T47D (cell line): ENCODE measurements around the gene CELSR1.
"Not testable (repeated sequence)": the region's sequence is repeated elsewhere in the genome, so short reads cannot be mapped to it uniquely, and the experiment has no call there.

Experiments used
- DNase-seq, 2 experiments: peaks; one replicate each; pipeline versions ENCODE4 v3.0.0 to v3.0.0-alpha.2; 2011 to 2012; ENCODE audit warnings: low read depth in 1 of 2, low spot score in 1 of 2
- JUND ChIP-seq: IDR thresholded peaks from 2 replicates; pipeline ENCODE4 v1.6.1; 2012; ENCODE audit warnings: low read depth
- in situ Hi-C: cut with HindIII; loops from 2 replicates; pipeline ENCODE4 v1.10.0; 2016; ENCODE audit warnings: low sequenced_read_pairs, low pct_unique_long_range_greater_than_20kb

CELSR1 gene

DNA sequence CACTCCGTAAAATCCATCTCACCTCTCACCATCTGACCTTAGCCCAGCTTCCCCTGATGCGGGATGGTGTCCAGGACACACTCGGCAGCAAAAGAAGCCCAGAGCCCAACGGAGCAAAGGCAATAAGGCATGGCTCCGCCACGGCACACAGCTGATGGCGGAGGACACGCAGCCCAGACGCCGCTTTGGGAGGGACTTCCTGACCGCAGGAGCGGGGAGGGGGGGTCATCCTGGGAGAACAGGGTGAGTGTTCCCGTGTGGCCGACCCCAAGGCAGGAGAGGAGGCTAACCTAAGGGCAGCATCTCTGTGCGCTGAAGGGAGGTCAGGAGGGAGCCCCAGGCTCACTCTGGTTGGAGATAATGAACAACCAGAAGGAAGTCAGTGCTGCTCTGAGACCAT, 130.6 kb downstream of the CELSR1 start:
- TF ChIP-seq JUND, result no peak
- DNase-seq, result no peak
- in situ Hi-C loops, result no loop called here

DNA sequence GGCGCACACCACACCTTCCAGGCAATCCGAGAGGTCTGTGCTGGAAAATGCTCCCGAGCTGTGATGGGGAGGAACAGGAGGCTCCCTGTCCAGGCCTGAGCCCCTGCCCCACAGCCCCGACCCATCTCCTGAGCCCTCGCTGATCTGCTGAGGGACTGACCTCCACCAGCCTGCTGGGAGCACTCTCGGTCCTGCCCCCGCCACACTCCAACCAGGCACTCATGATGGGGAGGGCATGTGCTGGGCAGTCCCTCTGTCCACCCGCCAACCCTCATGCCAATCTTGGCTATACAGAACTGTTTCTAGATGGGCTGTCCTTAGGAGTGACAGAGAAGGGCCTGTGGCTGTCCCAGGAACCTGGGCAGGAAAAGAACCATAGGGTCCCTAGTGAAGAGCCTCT, 131.1 kb downstream of the CELSR1 start:
- in situ Hi-C loops, result no loop called here
- no peak for DNase-seq
- TF ChIP-seq JUND, result no peak

DNA sequence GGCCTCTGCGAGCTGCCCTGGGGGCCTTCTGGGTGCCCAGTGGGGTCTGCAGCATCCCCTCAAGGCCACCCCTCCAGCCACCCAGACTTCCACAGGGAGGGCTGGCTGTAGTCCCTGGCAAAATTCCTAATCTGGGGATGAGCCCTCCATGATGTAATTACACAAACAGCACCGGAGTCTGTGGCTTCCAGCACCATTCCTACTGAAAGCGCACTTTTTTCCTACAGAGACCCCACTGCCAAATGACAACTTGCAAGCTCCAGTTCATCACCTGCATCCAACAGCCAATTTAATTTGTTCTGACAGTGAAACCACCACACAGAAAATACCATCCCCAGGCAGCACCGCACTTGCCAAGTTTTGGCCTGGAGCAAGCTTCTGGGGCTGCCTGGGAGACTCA, 131.5 kb downstream of the CELSR1 start:
- in situ Hi-C loops, result no loop called here
- no peak for DNase-seq

DNA sequence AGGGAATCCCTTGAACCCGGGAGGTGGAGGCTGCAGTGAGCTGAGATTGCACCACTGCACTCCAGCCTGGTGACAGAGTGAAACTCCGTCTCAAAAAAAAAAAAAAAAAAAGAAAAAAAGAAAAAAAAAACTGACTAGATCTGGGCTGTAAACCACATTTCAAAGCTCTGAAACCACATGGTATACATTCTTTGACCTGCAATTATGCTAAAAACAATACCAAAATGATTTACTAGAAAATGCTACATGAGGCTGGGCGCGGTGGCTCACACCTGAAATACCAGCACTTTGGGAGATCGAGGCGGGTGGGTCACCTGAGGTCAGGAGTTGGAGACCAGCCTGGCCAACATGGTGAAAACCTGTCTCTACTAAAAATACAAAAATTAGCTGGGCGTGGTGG, 133.5 kb downstream of the CELSR1 start:
- DNase-seq, in situ Hi-C loops: not testable (repeated sequence)

More for the DNA sequence above, 131.5 kb downstream of the CELSR1 start:
- TF ChIP-seq JUND, result no peak

DNA sequence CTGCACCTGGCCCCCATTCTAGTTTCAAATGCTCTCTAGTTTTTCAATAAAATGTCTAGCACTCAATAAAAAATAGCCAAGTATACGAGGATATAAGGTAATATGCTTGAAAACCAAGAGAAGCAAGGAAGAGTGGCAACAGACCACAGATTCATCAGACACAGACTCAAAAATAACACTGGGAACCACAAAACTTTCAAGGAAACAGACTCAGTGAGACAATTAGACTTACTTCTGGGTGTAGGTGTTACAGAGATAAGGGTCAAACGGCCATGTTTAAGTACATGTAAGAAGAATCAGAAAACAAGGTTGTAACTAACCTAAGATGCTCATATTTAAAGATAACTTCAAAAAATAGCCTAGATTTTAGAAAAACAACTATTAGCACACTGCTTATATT, 134.9 kb downstream of the CELSR1 start:
- no peak for TF ChIP-seq JUND
- in situ Hi-C loops, result no loop called here
- no peak for DNase-seq

DNA sequence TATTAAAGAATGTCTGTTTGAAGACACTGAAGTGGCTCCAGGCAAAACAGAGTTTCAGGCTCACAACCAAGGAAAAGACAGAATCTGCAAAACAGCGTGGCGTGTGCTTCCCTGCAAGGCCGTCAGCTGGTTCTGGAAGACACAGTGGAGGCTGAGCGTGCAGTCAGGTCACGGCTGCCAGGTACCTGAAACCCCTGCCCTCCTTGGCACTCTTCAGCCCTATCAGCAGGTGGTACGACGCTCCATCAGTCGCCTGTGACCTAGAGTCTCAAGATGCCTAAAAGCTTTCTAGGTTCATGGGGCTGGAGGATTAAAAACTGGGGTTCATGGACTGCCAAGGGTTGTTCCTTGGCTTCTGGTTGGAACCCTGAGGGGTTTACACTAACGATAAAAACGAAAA, 136.1 kb downstream of the CELSR1 start:
- no peak for TF ChIP-seq JUND
- in situ Hi-C loops, result no loop called here
- no peak for DNase-seq

DNA sequence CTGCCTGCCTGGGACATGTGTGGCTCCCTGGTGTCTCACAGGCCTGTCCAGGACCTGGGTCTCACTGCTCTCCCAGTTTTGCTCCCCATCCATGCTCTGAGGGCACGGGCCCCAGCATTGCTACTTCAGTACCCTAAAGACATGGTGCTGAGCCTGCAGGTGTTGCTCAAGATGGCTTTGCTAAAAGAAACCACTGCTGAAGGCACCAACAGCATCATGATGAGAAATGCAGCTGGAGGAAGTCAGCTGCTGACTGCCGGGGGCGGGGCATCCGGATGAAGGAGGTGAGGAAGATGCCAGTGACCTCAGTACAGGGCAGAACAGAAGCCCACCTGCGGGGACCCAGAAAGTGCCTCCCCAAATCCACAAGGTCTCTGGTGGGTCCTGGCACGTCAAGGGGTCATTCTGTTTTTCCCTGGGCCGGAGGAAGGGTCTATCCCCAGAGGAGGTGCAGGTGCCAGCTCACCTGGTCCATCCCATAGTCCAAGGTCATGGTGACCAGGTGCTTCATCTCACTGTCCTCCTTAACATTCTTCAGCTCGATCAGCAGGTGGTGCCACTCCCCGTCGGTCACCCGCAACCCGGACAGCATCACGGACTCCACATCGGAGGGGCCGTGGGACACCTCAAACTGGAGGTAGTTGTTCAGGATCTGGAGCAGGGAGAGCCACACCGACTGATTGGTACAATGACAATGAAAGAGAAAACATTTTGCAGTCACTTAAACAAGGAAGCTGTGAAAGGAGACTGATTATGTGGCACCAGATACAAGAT, 138.0 kb downstream of the CELSR1 start:
- DNase-seq, result no peak
- no peak for TF ChIP-seq JUND
- in situ Hi-C loops, result no loop called here

DNA sequence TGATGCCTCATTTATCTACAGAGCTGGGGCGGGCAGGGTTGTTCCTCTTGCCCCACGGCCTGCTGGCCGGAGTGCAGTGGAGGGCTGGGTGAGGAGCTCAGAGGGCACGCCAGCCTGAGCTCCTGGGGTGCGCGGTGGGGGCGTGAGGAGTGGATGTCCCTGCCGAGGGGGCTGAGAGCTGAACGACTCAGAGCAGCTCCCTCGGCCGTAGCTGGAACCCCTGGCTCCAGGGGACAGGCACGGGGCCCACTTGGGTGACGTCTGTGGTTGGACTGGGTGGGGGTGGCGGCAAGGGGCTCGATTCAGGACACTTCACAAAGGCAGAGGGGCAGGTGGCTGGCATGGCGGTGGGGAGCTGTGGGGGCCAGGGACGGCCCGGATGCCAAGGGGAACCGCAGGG, 139.5 kb downstream of the CELSR1 start:
- DNase-seq, result no peak
- TF ChIP-seq JUND, result no peak
- in situ Hi-C loops, result no loop called here

DNA sequence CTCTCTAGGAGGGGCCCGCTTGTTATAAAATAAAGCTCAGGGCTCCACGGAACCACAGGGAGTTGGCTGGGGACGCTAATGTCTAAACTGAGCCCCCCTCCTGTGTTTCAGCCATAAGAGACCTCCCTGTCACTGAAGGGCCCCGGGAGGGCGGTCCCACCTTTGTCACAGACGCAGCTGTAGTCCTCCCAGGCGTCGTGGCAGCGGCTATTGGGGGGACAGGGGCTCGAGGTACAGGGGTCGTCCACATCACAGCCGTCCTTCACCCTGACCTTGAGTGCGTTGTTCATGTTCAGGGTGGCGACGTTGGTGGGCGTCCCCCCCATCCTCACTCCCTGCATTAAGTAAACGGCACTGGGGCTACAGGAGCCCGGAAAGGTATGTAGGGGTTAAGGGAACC, 139.9 kb downstream of the CELSR1 start:
- no peak for DNase-seq
- in situ Hi-C loops, result no loop called here
- TF ChIP-seq JUND, result no peak

DNA sequence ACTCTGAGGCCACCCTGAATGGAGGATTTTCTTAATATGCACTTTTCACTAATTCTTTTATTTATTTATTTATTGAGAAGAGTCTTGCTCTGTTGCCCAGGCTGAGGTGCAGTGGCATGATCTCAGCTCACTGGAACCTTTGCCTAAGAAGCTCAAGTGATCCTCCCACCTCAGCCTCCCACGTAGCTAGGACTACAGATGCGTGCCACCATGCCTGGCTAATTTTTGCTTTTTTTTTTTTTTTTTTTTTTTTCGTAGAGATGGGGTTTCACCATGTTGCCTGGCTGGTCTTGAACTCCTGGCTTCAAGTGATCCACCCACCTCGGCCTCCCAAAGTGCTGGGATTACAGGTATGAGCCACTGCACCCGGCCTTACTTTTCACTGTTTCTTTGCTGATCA, 140.4 kb downstream of the CELSR1 start:
- DNase-seq, in situ Hi-C loops: not testable (repeated sequence)

DNA sequence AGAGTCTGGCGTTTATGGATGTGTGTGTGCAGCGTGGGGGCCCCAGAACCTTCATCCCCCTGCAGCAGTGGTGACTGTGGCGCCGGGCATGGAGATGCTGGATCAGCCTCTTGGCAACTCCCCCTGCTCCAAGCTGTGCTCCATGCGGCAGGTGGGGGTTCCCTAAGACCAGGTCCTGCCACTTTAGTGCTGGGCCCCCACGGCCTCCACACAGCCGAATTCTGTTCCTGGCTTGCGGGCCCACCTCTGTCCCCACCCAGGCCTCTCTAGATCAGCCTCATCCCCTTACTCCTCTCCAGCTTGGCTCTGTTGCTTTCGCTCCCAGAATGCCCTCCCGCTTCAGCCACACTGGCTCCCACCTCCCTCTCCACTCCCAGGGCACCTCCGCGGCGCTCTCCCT, 142.3 kb downstream of the CELSR1 start:
- TF ChIP-seq JUND, result no peak
- in situ Hi-C loops, result no loop called here

DNA sequence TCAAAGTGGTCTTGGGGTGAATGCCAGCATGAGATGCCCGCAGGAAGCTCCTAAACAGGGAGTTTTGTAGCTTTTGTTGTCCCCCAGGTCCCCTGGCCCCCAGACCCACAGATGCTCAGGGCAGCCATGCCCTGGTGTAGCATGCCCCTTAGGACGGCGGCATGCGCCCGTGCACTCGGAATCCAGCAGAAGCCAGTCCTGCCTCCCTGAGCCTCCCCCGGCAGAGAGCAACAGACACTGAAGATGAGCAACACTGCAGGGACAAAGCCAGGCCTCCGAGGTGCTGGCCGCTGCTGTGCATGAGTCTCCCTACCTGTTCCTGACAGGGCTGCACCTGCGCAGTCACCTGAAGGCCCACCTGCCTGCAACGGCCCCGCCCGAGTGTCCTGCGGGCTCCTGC, 142.8 kb downstream of the CELSR1 start:
- in situ Hi-C loops, result no loop called here
- DNase-seq, result no peak
- no peak for TF ChIP-seq JUND

More for the DNA sequence above, 142.3 kb downstream of the CELSR1 start:
- DNase-seq, result no peak

DNA sequence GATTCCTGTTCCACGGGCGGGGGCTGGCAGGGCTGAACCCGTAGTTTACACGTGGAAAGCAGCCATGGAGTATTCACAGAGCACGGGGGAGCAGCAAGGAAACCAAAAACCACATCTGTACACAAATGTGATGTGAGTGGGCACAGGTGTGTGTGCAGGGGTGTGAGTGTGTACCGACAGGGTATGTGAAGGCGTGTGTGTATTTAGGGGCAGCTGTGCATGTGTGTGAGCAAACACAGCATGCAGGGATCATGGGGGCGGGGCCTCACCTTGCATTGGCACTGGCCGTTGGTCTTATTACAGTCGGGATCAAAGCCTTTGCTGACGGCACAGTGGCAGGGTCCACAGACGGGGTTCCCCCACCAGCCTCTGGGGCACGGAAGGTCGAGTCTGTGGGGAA, 143.5 kb downstream of the CELSR1 start:
- in situ Hi-C loops, result no loop called here
- no peak for DNase-seq
- TF ChIP-seq JUND, result no peak
